Measurements from ENCODE around the gene GNG12. TPM values are rescaled to one million over a fixed set of nuclear protein-coding genes. Genes with fewer than 3 reads are reported as not detected.

Gene GNG12
- total and polyA plus RNA-seq, 4 donors, result 61.3 to 157 (median 78.5) TPM

- no peak overlapping the region for H3K4me3 ChIP-seq (ENCODE audit: low read depth, low read length)
- WGBS (ENCODE audit: insufficient coverage), result 100% methylated on average over 1 of the region's 6 CpGs
Observed at GRCh38 chr1:67784545-67785186, 48.6 kb downstream of the GNG12 start.

DNA sequence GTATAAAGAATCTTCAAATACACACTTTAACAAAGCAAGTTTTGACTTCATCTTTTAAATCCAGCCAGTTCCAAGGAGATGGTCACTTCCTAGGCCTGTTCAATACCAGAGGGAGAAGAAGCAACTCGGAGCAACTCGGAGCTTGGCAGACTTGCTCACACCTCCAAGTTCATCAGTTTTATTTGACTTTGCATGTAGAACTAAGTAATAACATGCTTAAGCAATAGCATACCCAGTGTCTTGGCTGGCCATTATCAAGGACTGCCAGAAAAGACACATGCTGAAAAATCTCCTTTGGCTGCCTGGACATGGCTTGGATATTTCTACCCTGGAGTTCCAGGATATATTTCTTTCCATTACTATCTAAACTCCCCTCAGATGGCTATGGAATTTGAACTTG lies 52.6 kb downstream of the GNG12 start:
- Histone ChIP-seq H3K4me1 (ENCODE audit: control insufficient read depth, insufficient read depth, low read length) (peaks cover 3% of the 10 kb centered on the region), H3K27ac (ENCODE audit: low read depth, low read length) (peak overlapping the region; percentile 3), H3K9me3 (ENCODE audit: control insufficient read depth, insufficient read depth, low read length) (no peaks in the 10 kb centered on the region), H3K27me3 (ENCODE audit: control insufficient read depth, insufficient read depth, low read length) (no peaks in the 10 kb centered on the region), H3K4me3 (ENCODE audit: low read depth, low read length) (no peak overlapping the region), H3K36me3 (ENCODE audit: control insufficient read depth, insufficient read depth, low read length) (peaks cover 4% of the 10 kb centered on the region)
- DNase-seq (ENCODE audit: low read depth in 4 of 6, low spot score in 6 of 6), result no peak
- WGBS (ENCODE audit: insufficient coverage), result no CpG with 5 or more reads among the region's 2 CpGs

More at GRCh38 chr1:67784545-67785186, 48.6 kb downstream of the GNG12 start:
- Histone ChIP-seq H3K27me3 (ENCODE audit: control insufficient read depth, insufficient read depth, low read length) (no peaks in the 10 kb centered on the region), H3K27ac (ENCODE audit: low read depth, low read length) (no peak overlapping the region), H3K9me3 (ENCODE audit: control insufficient read depth, insufficient read depth, low read length) (no peaks in the 10 kb centered on the region), H3K4me1 (ENCODE audit: control insufficient read depth, insufficient read depth, low read length) (peaks cover 3% of the 10 kb centered on the region), H3K36me3 (ENCODE audit: control insufficient read depth, insufficient read depth, low read length) (no peaks in the 10 kb centered on the region)
- DNase-seq (ENCODE audit: low read depth in 4 of 6, low spot score in 6 of 6), result no peak

GRCh38 chr1:67777440-67777839 lies 55.8 kb downstream of the GNG12 start:
- no peaks in the 10 kb centered on the region for H3K27me3 ChIP-seq (ENCODE audit: control insufficient read depth, insufficient read depth, low read length)
- H3K27ac ChIP-seq (ENCODE audit: low read depth, low read length), result peak overlapping the region; percentile 65
- no peaks in the 10 kb centered on the region for H3K9me3 ChIP-seq (ENCODE audit: control insufficient read depth, insufficient read depth, low read length)
- peaks cover 3% of the 10 kb centered on the region for H3K4me1 ChIP-seq (ENCODE audit: control insufficient read depth, insufficient read depth, low read length)
- no CpG with 5 or more reads among the region's 4 CpGs for WGBS (ENCODE audit: insufficient coverage)
- no peak for DNase-seq (ENCODE audit: low read depth in 4 of 6, low spot score in 6 of 6)
- H3K4me3 ChIP-seq (ENCODE audit: low read depth, low read length), result no peak overlapping the region
- peaks cover 4% of the 10 kb centered on the region for H3K36me3 ChIP-seq (ENCODE audit: control insufficient read depth, insufficient read depth, low read length)

DNA sequence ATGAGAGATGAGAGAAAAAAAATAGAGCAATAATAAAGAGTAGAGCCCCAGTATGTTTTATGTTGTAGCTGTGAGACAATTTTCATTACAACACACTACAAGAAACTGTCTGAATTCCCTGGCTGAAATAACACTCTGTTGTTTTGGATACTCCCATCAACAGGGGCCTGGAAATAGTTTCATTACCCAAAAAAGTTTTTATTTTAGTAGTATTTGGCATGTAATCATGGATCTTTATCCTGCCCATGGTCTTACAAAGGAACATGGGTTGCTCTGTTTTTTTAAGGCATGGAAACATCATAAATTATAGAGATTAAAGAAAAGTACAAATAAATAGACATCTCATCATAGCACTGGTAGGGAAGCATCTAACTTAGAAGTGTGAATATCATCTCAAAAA lies 56.3 kb downstream of the GNG12 start:
- no peak for DNase-seq (ENCODE audit: low read depth in 4 of 6, low spot score in 6 of 6)
- Histone ChIP-seq H3K36me3 (ENCODE audit: control insufficient read depth, insufficient read depth, low read length) (peaks cover 4% of the 10 kb centered on the region), H3K27ac (ENCODE audit: low read depth, low read length) (peak overlapping the region; percentile 65), H3K4me3 (ENCODE audit: low read depth, low read length) (no peak overlapping the region), H3K27me3 (ENCODE audit: control insufficient read depth, insufficient read depth, low read length) (no peaks in the 10 kb centered on the region), H3K4me1 (ENCODE audit: control insufficient read depth, insufficient read depth, low read length) (peaks cover 3% of the 10 kb centered on the region), H3K9me3 (ENCODE audit: control insufficient read depth, insufficient read depth, low read length) (no peaks in the 10 kb centered on the region)

DNA sequence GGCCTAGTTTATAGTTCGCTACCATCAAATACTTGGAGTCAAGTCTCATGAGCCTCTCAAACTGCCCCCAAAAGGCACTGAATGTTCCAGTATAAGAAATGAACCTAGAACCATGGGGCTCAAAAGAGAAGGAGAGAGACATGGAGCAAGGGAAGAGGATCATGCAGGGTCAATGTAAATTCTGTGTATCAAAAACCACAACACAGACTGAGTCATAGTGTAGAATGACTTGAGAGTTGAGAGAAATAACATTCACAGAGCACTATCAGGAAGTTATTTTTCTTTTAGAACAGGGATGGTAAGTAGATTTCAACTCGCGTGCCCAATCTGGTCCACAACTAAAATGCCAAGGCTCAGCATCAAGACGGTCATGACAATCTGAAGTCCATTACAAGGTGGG lies 59.8 kb downstream of the GNG12 start:
- no peaks in the 10 kb centered on the region for H3K9me3 ChIP-seq (ENCODE audit: control insufficient read depth, insufficient read depth, low read length)
- no peak for DNase-seq (ENCODE audit: low read depth in 4 of 6, low spot score in 6 of 6)
- no peaks in the 10 kb centered on the region for H3K4me1 ChIP-seq (ENCODE audit: control insufficient read depth, insufficient read depth, low read length)
- WGBS (ENCODE audit: insufficient coverage), result no CpG with 5 or more reads among the region's 4 CpGs
- no peaks in the 10 kb centered on the region for H3K27me3 ChIP-seq (ENCODE audit: control insufficient read depth, insufficient read depth, low read length)
- no peak overlapping the region for H3K27ac ChIP-seq (ENCODE audit: low read depth, low read length)
- peaks cover 8% of the 10 kb centered on the region for H3K36me3 ChIP-seq (ENCODE audit: control insufficient read depth, insufficient read depth, low read length)
- H3K4me3 ChIP-seq (ENCODE audit: low read depth, low read length), result no peak overlapping the region

DNA sequence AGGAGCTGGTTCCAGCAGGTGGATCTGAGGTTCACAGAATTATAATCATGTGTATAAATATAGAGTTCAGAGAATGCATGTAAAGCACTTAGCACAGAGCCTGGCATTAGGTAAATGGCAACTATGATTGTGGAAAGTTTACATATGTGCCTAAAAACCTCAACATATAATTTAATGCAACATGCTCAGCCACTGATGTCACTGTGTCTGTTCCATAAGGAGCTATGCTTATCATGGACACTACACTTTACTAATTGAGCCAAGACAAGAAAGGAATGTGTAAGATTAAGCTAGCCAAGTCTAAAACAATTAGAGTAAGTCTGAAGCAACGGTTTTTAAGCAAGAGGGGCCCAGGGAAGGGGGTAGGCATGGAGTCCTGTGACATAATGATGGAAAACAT lies 61.5 kb downstream of the GNG12 start:
- DNase-seq (ENCODE audit: low read depth in 4 of 6, low spot score in 6 of 6), result no peak
- Histone ChIP-seq H3K4me1 (ENCODE audit: control insufficient read depth, insufficient read depth, low read length) (peaks cover 6% of the 10 kb centered on the region), H3K4me3 (ENCODE audit: low read depth, low read length) (no peak overlapping the region), H3K27me3 (ENCODE audit: control insufficient read depth, insufficient read depth, low read length) (no peaks in the 10 kb centered on the region), H3K9me3 (ENCODE audit: control insufficient read depth, insufficient read depth, low read length) (no peaks in the 10 kb centered on the region), H3K36me3 (ENCODE audit: control insufficient read depth, insufficient read depth, low read length) (peaks cover 8% of the 10 kb centered on the region), H3K27ac (ENCODE audit: low read depth, low read length) (no peak overlapping the region)
- no CpG with 5 or more reads among the region's 1 CpG for WGBS (ENCODE audit: insufficient coverage)

- Histone ChIP-seq H3K27me3 (ENCODE audit: control insufficient read depth, insufficient read depth, low read length) (no peaks in the 10 kb centered on the region), H3K4me3 (ENCODE audit: low read depth, low read length) (no peak overlapping the region), H3K36me3 (ENCODE audit: control insufficient read depth, insufficient read depth, low read length) (peaks cover 8% of the 10 kb centered on the region), H3K27ac (ENCODE audit: low read depth, low read length) (no peak overlapping the region), H3K9me3 (ENCODE audit: control insufficient read depth, insufficient read depth, low read length) (no peaks in the 10 kb centered on the region), H3K4me1 (ENCODE audit: control insufficient read depth, insufficient read depth, low read length) (peaks cover 11% of the 10 kb centered on the region)
- WGBS (ENCODE audit: insufficient coverage), result 93% methylated on average over 4 of the region's 6 CpGs
- DNase-seq (ENCODE audit: low read depth in 4 of 6, low spot score in 6 of 6), result no peak
Observed at GRCh38 chr1:67771152-67771551, 62.1 kb downstream of the GNG12 start.

GRCh38 chr1:67769633-67770256 lies 63.5 kb downstream of the GNG12 start:
- H3K9me3 ChIP-seq (ENCODE audit: control insufficient read depth, insufficient read depth, low read length), result no peaks in the 10 kb centered on the region
- peaks cover 4% of the 10 kb centered on the region for H3K36me3 ChIP-seq (ENCODE audit: control insufficient read depth, insufficient read depth, low read length)
- no peak overlapping the region for H3K27ac ChIP-seq (ENCODE audit: low read depth, low read length)
- no peak overlapping the region for H3K4me3 ChIP-seq (ENCODE audit: low read depth, low read length)
- WGBS (ENCODE audit: insufficient coverage), result 88% methylated on average over 4 of the region's 6 CpGs
- peaks cover 11% of the 10 kb centered on the region for H3K4me1 ChIP-seq (ENCODE audit: control insufficient read depth, insufficient read depth, low read length)
- no peak for DNase-seq (ENCODE audit: low read depth in 4 of 6, low spot score in 6 of 6)
- no peaks in the 10 kb centered on the region for H3K27me3 ChIP-seq (ENCODE audit: control insufficient read depth, insufficient read depth, low read length)

DNA sequence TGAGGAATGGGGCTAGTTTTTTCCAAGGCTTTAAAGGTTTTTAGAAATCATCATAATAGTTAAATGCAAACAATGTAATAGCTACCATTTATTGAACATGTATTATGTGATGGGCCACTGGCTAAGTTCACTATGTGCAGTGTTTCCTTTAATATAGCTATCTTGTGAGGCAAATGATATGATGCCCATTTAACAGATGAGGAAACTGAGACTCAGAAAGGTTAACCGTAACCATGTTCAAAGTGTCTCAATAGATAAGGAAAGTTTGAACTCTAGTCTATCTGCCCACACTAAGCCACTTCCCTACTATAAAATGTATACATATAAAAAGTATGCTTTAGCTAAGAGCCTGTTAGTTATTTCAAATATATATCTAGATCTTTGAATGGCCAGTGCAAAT lies 64.8 kb downstream of the GNG12 start:
- no peak for DNase-seq (ENCODE audit: low read depth in 4 of 6, low spot score in 6 of 6)
- Histone ChIP-seq H3K27ac (ENCODE audit: low read depth, low read length) (no peak overlapping the region), H3K9me3 (ENCODE audit: control insufficient read depth, insufficient read depth, low read length) (no peaks in the 10 kb centered on the region), H3K27me3 (ENCODE audit: control insufficient read depth, insufficient read depth, low read length) (no peaks in the 10 kb centered on the region), H3K36me3 (ENCODE audit: control insufficient read depth, insufficient read depth, low read length) (peaks cover 4% of the 10 kb centered on the region), H3K4me3 (ENCODE audit: low read depth, low read length) (no peak overlapping the region), H3K4me1 (ENCODE audit: control insufficient read depth, insufficient read depth, low read length) (peaks cover 11% of the 10 kb centered on the region)
- no CpG with 5 or more reads among the region's 1 CpG for WGBS (ENCODE audit: insufficient coverage)

- peaks cover 11% of the 10 kb centered on the region for H3K4me1 ChIP-seq (ENCODE audit: control insufficient read depth, insufficient read depth, low read length)
- DNase-seq (ENCODE audit: low read depth in 4 of 6, low spot score in 6 of 6), result no peak
- H3K27me3 ChIP-seq (ENCODE audit: control insufficient read depth, insufficient read depth, low read length), result no peaks in the 10 kb centered on the region
- no peak overlapping the region for H3K27ac ChIP-seq (ENCODE audit: low read depth, low read length)
- no peaks in the 10 kb centered on the region for H3K9me3 ChIP-seq (ENCODE audit: control insufficient read depth, insufficient read depth, low read length)
- 70% methylated on average over 6 of the region's 6 CpGs for WGBS (ENCODE audit: insufficient coverage)
- peaks cover 4% of the 10 kb centered on the region for H3K36me3 ChIP-seq (ENCODE audit: control insufficient read depth, insufficient read depth, low read length)
- H3K4me3 ChIP-seq (ENCODE audit: low read depth, low read length), result no peak overlapping the region
Observed at GRCh38 chr1:67767103-67767782, 66.0 kb downstream of the GNG12 start.
